GM21390 (cell line): ENCODE data around the gene NUP210.

Experiments used
- ATAC-seq: cut with Tn5 transposase; IDR thresholded peaks from one replicate; pipeline ENCODE4 v1.9.1; 2021; ENCODE audit not compliant: unreplicated experiment

The NUP210 gene

DNA sequence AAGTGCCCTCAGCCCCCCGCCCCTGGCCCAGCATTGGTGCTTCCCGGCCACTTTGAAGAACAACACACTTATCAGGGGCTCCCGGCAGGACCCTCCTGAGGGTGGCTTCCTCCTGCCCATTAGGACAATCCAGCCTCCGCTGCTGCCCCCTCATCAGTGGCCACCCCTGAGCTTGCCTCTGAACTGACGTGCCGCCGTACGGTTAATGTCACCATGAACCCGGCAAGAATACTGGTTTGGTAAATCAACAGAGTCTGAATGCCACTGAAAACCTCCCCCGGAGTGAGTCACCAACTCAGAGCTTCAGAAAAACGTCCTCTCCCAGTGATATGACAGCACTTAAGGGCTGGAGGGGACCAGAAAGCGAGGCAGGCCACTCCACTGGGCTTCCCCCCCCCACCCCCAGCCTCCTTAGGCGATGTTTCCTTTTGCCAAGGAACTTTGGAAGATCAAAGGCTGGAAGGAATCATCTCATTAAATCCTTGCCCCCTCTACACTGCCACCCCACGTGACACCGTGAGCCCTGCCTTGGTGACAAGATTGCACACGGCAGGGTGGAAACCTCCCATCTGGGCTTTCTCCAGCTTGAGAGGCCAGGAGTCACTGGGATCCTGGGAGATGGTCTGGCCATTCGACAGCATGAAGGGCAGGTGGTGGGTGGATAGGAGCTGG lies 142.1 kb downstream of the NUP210 start:
- ATAC-seq = no peak

- no peak for ATAC-seq
These were observed 142.8 kb downstream of the NUP210 start for GRCh38 chr3:13277196-13277813.

DNA sequence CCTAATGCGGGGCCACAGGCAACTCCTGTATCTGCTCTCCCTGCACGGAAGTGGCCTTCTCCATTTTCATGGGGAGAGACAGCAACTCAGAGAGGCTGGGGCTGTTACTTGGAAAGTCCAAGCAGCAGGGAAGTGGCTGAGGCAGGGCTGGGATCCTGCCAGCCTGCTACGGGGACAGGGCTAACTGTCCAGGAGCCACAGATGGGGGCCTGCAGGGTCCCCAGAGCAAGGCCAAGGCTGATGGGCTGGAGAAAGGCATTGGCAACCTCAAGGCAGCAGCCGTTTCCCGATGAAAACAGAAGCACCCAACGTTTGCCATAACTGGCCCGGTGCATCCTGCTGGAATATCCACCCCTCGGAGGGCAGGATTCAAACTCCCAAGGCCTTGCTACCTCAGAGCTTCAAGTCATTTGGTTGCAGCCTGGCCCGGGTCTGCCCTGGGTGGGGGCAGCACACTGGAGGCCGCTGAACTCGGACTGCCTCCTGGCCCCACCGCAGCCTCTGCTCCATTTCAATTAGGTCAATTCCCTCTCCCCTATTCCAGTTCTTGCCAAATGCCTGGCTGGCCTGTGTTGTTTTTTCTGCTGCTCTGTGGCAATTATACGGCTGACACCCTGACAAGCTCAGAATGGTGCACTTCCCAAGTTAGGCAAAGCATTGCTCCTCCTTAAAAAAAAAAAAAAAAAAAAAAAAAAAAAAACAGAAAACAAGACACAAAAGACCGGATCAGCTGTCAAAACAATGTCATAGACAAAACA lies 143.5 kb downstream of the NUP210 start:
- no peak for ATAC-seq

DNA sequence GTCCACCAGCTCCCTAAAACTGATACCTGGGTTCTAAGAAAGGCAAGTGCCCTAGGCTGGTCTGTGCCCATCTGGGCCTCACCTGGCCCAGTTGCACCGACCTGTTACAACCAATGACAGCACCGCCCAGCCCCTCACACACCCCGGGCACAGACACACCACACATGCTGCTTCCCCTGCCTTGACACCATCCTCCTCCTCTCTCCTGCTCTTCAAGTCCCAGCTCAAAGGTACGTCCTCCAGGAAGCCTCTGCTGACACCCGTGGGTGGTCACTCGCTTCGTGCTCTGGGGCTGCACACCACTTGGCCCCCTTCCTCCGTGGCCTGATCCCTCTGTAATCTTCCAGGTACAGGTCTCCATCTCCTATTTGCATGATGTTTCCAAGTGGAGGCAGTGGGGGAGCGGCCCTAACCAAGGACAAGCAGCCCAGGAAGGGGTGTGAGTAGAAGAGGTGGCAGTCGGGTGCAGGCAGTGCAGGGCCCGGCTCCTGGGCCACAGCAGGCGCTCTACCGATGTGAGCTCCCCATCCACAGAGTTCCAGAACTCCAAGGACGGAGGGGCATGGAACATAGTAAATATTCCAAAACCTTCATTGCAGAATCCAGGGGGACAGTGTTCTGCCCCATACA lies 144.6 kb downstream of the NUP210 start:
- ATAC-seq = no peak

GRCh38 chr3:13274551-13275332 lies 145.4 kb downstream of the NUP210 start:
- ATAC-seq = no peak

DNA sequence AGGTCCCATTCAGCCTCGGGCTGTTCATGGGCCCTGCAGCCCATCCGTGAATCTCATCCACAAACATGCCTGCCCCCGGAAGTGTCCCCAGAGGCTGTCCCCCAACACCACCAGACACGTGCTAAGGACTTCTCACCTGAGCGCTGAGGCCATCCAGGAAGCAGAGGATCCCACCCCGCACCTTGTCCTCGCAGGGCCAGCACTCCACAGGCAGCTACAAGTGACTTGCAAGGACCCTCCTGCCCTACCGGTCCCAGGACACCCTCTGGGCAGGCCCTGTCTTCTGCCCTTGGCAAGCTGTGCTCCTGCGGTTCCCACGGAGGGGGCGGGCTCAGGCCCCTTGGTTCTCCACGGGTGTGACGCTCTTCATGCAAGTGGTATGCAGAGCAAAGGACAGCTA lies 146.0 kb downstream of the NUP210 start:
- ATAC-seq = no peak

GRCh38 chr3:13273604-13274105 lies 146.5 kb downstream of the NUP210 start:
- no peak for ATAC-seq

GRCh38 chr3:13272831-13273603 lies 147.1 kb downstream of the NUP210 start:
- no peak for ATAC-seq

DNA sequence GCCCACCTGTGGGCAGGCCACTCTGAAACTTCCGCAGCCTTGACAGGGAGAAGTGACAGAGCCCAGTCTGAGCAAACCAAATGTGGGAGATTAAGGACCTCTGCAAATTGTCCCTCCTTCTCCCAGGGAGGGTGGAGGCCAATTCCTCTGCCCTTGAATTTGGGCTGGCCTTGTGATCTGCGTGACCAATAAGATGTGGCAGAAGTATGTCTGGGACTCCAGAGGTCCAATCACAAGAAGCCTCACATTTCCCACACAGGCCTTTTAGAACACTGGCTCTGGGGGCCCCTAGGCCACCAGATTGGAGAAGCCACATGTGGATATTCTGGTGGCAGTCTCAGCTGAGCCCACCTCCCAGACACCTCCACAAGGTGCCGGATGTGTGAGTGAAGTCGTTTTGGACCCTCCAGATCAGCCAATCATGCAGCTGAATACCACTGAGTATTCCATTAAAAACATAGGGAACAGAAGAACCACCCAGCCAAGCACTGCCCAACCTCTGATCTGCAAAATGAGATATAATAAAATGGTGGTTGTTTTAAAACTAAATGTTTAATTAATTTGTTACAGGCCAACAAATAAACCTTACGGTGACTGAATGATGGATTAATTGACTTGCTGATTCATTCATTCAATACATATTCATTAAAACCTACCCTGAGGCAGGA lies 150.3 kb downstream of the NUP210 start:
- ATAC-seq = no peak

DNA sequence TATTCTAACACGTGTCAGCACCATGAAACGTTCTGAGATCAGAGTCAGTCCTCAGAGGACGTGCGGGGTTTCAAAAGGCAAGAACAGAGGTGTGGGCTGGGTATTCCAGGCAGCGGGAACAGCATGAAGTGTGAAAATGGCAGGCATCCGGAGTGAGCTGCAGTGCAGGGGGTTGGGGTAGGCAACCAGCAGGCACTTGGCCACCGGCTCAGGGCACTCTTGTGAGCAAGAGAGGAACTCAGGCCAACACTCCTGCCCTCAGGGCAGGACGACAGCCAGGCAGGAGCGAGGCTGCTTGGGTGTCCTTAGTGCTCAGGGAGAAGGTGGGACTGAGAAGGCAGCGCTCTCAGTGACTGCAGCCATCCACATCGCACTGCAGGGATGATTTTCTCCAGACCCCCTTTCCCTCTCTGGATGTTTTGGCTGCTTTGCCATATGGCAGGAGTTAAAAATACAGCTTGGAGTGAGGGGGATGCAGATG lies 151.1 kb downstream of the NUP210 start:
- ATAC-seq = no peak

DNA sequence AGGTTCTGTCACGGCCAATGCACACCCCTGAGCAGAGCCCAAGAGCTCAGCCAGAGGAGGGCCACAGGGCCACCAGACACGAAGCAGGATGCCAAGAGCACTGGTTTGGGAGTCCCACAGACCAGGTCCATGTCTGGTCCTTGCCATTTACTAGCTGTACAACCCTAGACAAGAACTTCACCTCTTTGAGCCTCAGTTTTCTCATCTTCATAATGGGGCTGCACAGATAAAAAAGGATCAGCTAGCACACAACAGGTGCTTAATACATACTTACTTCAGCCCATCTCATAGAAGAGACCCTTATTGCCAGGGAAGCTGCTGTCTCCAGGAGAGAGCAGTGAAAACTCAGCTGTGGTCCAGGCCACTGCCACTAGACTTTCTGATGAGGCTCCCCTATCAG lies 152.0 kb downstream of the NUP210 start:
- no peak for ATAC-seq

DNA sequence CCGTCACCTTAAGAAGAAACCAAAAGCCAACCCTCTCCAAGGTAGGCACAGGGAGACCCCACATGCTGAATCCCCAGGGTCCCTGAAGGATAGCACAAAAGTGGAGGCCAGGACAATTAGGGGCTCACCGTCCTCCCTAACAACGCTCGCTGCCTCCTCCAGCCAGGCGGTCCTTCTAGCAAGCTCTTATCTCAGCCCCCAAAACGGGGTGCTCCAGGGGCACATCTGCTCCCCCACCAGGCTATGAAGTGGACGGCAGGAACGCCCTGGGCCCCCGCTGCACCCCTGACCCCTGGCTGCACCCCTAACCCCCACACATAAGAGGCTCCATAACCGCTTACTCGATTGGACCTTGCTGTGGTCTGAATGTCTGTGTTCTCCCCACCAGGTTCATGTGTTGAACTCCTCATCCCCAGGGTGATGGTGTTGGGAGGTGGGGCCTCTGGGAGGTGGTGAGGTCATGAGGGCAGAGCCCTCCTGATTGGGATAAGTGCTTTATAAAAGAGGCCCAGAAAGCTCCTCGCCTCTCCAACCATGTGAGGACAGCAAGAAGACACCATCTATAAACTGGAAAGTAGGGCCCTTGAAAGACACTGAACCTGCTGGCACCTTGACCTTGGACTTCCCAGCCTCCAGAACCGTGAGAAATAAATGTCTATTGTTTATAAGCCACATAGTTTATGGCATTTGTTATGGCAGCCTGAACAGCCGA lies 153.3 kb downstream of the NUP210 start:
- ATAC-seq = no peak
